GM12878 (cell line): ENCODE measurements around the gene NTRK1. TPM values are rescaled to one million over a fixed set of nuclear protein-coding genes. Genes with fewer than 3 reads are reported as not detected.

Experiments used
- ATAC-seq: fragments of 200-7000 bp; cut with Tn5 transposase; 3 replicates; pipeline ENCODE4 v1.9.1; 2020; ENCODE audit warnings: mild to moderate bottlenecking, moderate library complexity
- BruUV-seq: library from RNA; stranded (reverse); fragments of 400-500 nt; replicated peaks from 2 replicates; lab custom pipeline; 2021; lab: Mats Ljungman, UMichigan
- CTCF ChIA-PET: fragments of 300-600 bp; sonication (Branson Sonifier 250); formaldehyde crosslinking; extraction: SDS; loops from one replicate; lab custom pipeline; 2021; ENCODE audit warnings: inconsistent platforms; lab: Yijun Ruan, JAX
- POLR2A ChIA-PET: fragments of 350-600 bp; formaldehyde crosslinking; extraction: SDS; loops from one replicate; lab custom pipeline; 2021; ENCODE audit warnings: inconsistent platforms; lab: Charles Lee
- RAD21 ChIA-PET: fragments of 300-600 bp; sonication (Branson Sonifier 250); formaldehyde crosslinking; loops from one replicate; lab custom pipeline; 2023; ENCODE audit warnings: antibody characterized with exemption; ENCODE audit not compliant: unreplicated experiment; lab: Charles Lee
- SMC1A ChIA-PET: fragments of 300-600 bp; sonication (Branson Sonifier 250); formaldehyde crosslinking; loops from one replicate; lab custom pipeline; 2023; ENCODE audit not compliant: unreplicated experiment, uncharacterized antibody; lab: Charles Lee
- DNase-seq: peaks from one replicate; pipeline ENCODE4 v3.0.0-alpha.2; 2011; ENCODE audit warnings: low read depth, low spot score
- FAIRE-seq: peaks from 3 replicates; lab custom pipeline; 2011; peaks lifted over from hg19 to GRCh38; lab: Jason Lieb, UNC
- H2AFZ ChIP-seq: 2 replicates; pipeline ENCODE4 v1.6.0; 2011; ENCODE audit warnings: low read depth, low read length, control low read depth; ENCODE audit not compliant: control insufficient read depth
- H3K27ac ChIP-seq: 2 replicates; pipeline ENCODE4 v1.5.1; 2011; ENCODE audit warnings: control low read depth; ENCODE audit not compliant: control insufficient read depth, insufficient read depth
- H3K27me3 ChIP-seq, 2 experiments: replicated peaks in 1 of 2; 2 replicates each; pipeline versions ENCODE4 v1.6.0 to v1.6.1; 2011; ENCODE audit warnings: low read length in 1 of 2; ENCODE audit not compliant: control insufficient read depth in 2 of 2, insufficient read depth in 2 of 2
- H3K36me3 ChIP-seq, 2 experiments: 2 replicates each; pipeline ENCODE4 v1.5.1; 2011; ENCODE audit warnings: low read length in 1 of 2; ENCODE audit not compliant: control insufficient read depth in 2 of 2, insufficient read depth in 2 of 2
- H3K4me1 ChIP-seq: 2 replicates; pipeline ENCODE4 v1.6.1; 2011; ENCODE audit warnings: mild to moderate bottlenecking, low read length, moderate library complexity, mixed read lengths; ENCODE audit not compliant: control insufficient read depth, insufficient read depth
- H3K4me2 ChIP-seq: 2 replicates; pipeline ENCODE4 v1.6.0; 2011; ENCODE audit warnings: control low read depth; ENCODE audit not compliant: control insufficient read depth, insufficient read depth
- H3K4me3 ChIP-seq: fragments of 200-600 bp; sonication (generic); 2 replicates; pipeline ENCODE4 v1.5.1; 2016
- H3K79me2 ChIP-seq: 2 replicates; pipeline ENCODE4 v1.6.0; 2011; ENCODE audit warnings: low read length; ENCODE audit not compliant: control insufficient read depth, insufficient read depth
- H3K9ac ChIP-seq: 2 replicates; pipeline ENCODE4 v1.8.0; 2011; ENCODE audit warnings: low read length, control low read depth, mixed read lengths; ENCODE audit not compliant: control insufficient read depth, insufficient read depth
- H3K9me3 ChIP-seq: replicated peaks from 3 replicates; pipeline ENCODE4 v1.5.1; 2011; ENCODE audit warnings: mild to moderate bottlenecking, low read length; ENCODE audit not compliant: control insufficient read depth, insufficient read depth
- H4K20me1 ChIP-seq: 2 replicates; pipeline ENCODE4 v1.6.0; 2011; ENCODE audit not compliant: control insufficient read depth, insufficient read depth
- CEBPB ChIP-seq, 2 experiments: fragments of 150-350 bp in 1 of 2; IDR thresholded peaks; 2 replicates each; pipeline ENCODE4 v1.6.1; 2012 to 2014; ENCODE audit warnings: low read depth in 2 of 2, low read length in 2 of 2, borderline replicate concordance in 1 of 2, inconsistent platforms in 1 of 2
- KDM1A ChIP-seq: fragments of 200-600 bp; sonication (generic); IDR thresholded peaks from 2 replicates; pipeline ENCODE4 v1.6.1; 2016; ENCODE audit warnings: borderline replicate concordance
- MEF2B ChIP-seq: fragments of 450-650 bp; IDR thresholded peaks from 2 replicates; pipeline ENCODE4 v1.6.1; 2018; ENCODE audit warnings: mild to moderate bottlenecking, moderate library complexity; ENCODE audit not compliant: partially characterized antibody, poor library complexity, severe bottlenecking
- PKNOX1 ChIP-seq: fragments of 450-650 bp; IDR thresholded peaks from 2 replicates; pipeline ENCODE4 v1.6.1; 2016; ENCODE audit warnings: mild to moderate bottlenecking
- POLR2AphosphoS5 ChIP-seq: IDR thresholded peaks from 2 replicates; pipeline ENCODE4 v1.6.1; 2011; ENCODE audit warnings: mild to moderate bottlenecking, low read length, inconsistent platforms
- WGBS: methylation state at CpG from one replicate; pipeline ENCODE4 v1.1.6; 2016; ENCODE audit warnings: low lambda C conversion rate; ENCODE audit not compliant: insufficient replicate concordance, insufficient coverage; ENCODE audit errors: missing lambda C conversion rate; 5-methylcytosine and 5-hydroxymethylcytosine counted together
- in situ Hi-C: fragments of 300-500 bp; cut with MboI; formaldehyde crosslinking; loops from 9 replicates; pipeline ENCODE4 v1.14.3; 2018; ENCODE audit warnings: mixed read lengths
- intact Hi-C: fragments of 100-400 bp; cut with micrococcal nuclease; formaldehyde crosslinking; loops from one replicate; pipeline ENCODE4 v1.14.2; 2022; ENCODE audit not compliant: unreplicated experiment
- polyA plus RNA-seq, 11 experiments: library from polyadenylated mRNA; depleted of rRNA in 4 of 11; unstranded in 6 of 11; stranded (reverse) in 5 of 11; fragments of >200 nt; fragmentation: Nextera tagmentation in 4 of 11; fragmentation: Illumina TruSeq in 1 of 11; extraction: Ambion mirVana in 4 of 11; extraction: Trizol in 1 of 11; gene quantifications; 1 replicate in 1 of 11; 2 replicates in 10 of 11; pipeline versions ENCODE4 v1.2.1 to v1.2.3, GENCODE V29; 2011 to 2016; ENCODE audit warnings: inconsistent platforms in 2 of 11, missing spikeins in 2 of 11, low read depth in 1 of 11
- total RNA-seq, 4 experiments: library from RNA; depleted of rRNA in 3 of 4; stranded (reverse); fragments of >200 nt in 3 of 4; fragmentation: Illumina TruSeq in 1 of 4; extraction: Trizol in 1 of 4; gene quantifications; 2 replicates each; pipeline versions ENCODE4 v1.2.1 to v1.2.3, GENCODE V29; 2013 to 2021
- TF ChIP-seq, protein P1 (sequence below): IDR thresholded peaks from 2 replicates; pipeline ENCODE4 v1.6.1; 2011; ENCODE audit warnings: borderline replicate concordance, low read depth, mild to moderate bottlenecking, moderate library complexity, low read length; ENCODE audit not compliant: insufficient read depth, poor library complexity, severe bottlenecking

Gene NTRK1
- total and polyA plus RNA-seq, 10 of the 15 experiments (the other 5 are each of a cell fraction or from before 2014, with no cell fraction given), result 0.10 to 0.56 (median 0.40) TPM; not detected in 7

DNA sequence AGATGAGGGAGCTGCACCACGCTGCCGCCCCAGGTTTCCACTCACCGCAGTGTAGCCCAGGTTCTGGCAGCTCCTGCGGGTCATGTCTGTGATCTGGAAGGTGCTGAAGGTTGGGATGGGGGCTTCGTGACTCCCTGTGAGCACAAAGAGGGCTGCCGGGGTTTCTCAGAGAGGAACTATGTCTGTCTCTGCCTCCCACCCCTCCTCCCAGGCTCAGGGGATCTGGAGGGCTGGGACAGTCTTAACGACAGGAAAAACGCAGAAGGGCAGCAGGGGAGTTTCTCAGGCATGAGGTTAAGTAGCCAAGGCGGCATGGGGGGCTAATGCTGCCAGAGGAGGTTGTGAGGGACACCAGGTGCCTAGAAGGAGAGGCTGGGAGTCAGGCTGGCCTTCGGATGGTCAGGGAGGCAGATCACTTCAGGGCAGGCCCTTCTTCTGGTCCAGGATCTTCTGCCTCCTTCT, 44.7 kb upstream of the NTRK1 start:
- ChIA-PET POLR2A (interaction anchor here (0.6 to 2.1 kb wide), 4 partner anchors 8 to 87 kb away, joined by 3 to 6 read pairs (median 4); partner anchors contain the start of genes ISG20L2 and METTL25B), CTCF (interaction anchor here (1.0 to 2.9 kb wide), 4 partner anchors 17 to 90 kb away, joined by 3 to 19 read pairs (median 12); partner anchors contain the start of gene NTRK1), RAD21 (interaction anchor here (1.1 to 1.6 kb wide), 4 partner anchors 9 to 90 kb away, joined by 3 to 7 read pairs (median 5); partner anchors contain the start of gene MRPL24), SMC1A (interaction anchor here (0.7 to 3.3 kb wide), 5 partner anchors 14 to 90 kb away, joined by 3 to 20 read pairs (median 4); partner anchors contain the start of gene MRPL24)
- TF ChIP-seq CEBPB (IDR thresholded peaks at IDR 0.05; ENCODE audit: borderline replicate concordance in 1 of 2, low read depth in 2 of 2, low read length in 2 of 2) (no peak), PKNOX1 (no peak), MEF2B (no peak), KDM1A (no peak), POLR2AphosphoS5 (no peak)
- TF ChIP-seq, protein P1, sequence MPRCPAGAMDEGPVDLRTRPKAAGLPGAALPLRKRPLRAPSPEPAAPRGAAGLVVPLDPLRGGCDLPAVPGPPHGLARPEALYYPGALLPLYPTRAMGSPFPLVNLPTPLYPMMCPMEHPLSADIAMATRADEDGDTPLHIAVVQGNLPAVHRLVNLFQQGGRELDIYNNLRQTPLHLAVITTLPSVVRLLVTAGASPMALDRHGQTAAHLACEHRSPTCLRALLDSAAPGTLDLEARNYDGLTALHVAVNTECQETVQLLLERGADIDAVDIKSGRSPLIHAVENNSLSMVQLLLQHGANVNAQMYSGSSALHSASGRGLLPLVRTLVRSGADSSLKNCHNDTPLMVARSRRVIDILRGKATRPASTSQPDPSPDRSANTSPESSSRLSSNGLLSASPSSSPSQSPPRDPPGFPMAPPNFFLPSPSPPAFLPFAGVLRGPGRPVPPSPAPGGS, result no peak
- no TSS peak for BruUV-seq
- intact Hi-C loops, result no loop called here
- H2AFZ ChIP-seq, result peak overlapping the region; percentile 90
- peak overlapping the region; percentile 45; the same call in 1 of the 2 replicates for H3K27ac ChIP-seq
- H4K20me1 ChIP-seq, result no peaks in the 10 kb centered on the region
- WGBS, result 71% methylated on average over 10 of the region's 10 CpGs
- H3K4me2 ChIP-seq, result peak overlapping the region; percentile 82
- peak overlapping the region; percentile 71 for H3K9ac ChIP-seq
- peak; percentile 5 for ATAC-seq
- in situ Hi-C loops, result no loop called here
- H3K36me3 ChIP-seq, result no peaks in the 10 kb centered on the region; a peak in 1 of 4 replicates
- FAIRE-seq, result no peak
- peaks cover 20% of the 10 kb centered on the region for H3K4me1 ChIP-seq
- no peak for DNase-seq
- no peaks in the 10 kb centered on the region for H3K79me2 ChIP-seq
- no peaks in the 10 kb centered on the region for H3K9me3 ChIP-seq
- H3K4me3 ChIP-seq, result peak overlapping the region; percentile 53; the same call in 1 of the 2 replicates
- H3K27me3 ChIP-seq, result no peaks in the 10 kb centered on the region
